ENCODE measurements around the gene BNIP5. TPM values are rescaled to one million over a fixed set of nuclear protein-coding genes. Genes with fewer than 3 reads are reported as not detected.

BNIP5 gene
- total RNA-seq, 2 experiments from 2014 or later: not detected

GRCh38 chr6:36376742-36377141, 40.1 kb upstream of the BNIP5 start:
- no peak overlapping the region for H3K27ac Mint-ChIP-seq
- no peaks in the 10 kb centered on the region for H3K36me3 ChIP-seq (ENCODE audit: insufficient read depth, low read length)
- CTCF ChIA-PET: interaction anchor here (0.7 kb wide), 1 partner anchor 10 kb away, joined by 4 read pairs; no protein-coding TSS in a partner anchor
- H3K9me3 Mint-ChIP-seq: no peaks in the 10 kb centered on the region
- TF ChIP-seq, protein P1, sequence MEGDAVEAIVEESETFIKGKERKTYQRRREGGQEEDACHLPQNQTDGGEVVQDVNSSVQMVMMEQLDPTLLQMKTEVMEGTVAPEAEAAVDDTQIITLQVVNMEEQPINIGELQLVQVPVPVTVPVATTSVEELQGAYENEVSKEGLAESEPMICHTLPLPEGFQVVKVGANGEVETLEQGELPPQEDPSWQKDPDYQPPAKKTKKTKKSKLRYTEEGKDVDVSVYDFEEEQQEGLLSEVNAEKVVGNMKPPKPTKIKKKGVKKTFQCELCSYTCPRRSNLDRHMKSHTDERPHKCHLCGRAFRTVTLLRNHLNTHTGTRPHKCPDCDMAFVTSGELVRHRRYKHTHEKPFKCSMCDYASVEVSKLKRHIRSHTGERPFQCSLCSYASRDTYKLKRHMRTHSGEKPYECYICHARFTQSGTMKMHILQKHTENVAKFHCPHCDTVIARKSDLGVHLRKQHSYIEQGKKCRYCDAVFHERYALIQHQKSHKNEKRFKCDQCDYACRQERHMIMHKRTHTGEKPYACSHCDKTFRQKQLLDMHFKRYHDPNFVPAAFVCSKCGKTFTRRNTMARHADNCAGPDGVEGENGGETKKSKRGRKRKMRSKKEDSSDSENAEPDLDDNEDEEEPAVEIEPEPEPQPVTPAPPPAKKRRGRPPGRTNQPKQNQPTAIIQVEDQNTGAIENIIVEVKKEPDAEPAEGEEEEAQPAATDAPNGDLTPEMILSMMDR (IDR thresholded peaks at IDR 0.05): no peak
- no peak overlapping the region for H3K27ac ChIP-seq (ENCODE audit: low read depth in 1 of 2, low read length in 2 of 2)
- DNase-seq (no peak), ATAC-seq (ENCODE audit: poor library complexity) (no peak)
- no peak overlapping the region for H3K4me3 ChIP-seq (ENCODE audit: low read length)
- H3K9me3 ChIP-seq (ENCODE audit: control insufficient read depth in 1 of 2, insufficient read depth in 1 of 2, low read length in 2 of 2): no peaks in the 10 kb centered on the region
- no peaks in the 10 kb centered on the region for H3K27me3 Mint-ChIP-seq
- H3K4me1 ChIP-seq (ENCODE audit: insufficient read depth, low read length): no peaks in the 10 kb centered on the region
- H3K36me3 Mint-ChIP-seq (ENCODE audit: low read depth): no peaks in the 10 kb centered on the region
- no peak overlapping the region for H3K4me3 Mint-ChIP-seq
- POLR2A ChIA-PET: no interaction called here
- intact Hi-C loops (cut with DNase I, micrococcal nuclease): no loop called here
- no peaks in the 10 kb centered on the region for H3K27me3 ChIP-seq (ENCODE audit: control insufficient read depth in 1 of 2, insufficient read depth in 2 of 2, low read length in 2 of 2)
- no peaks in the 10 kb centered on the region for H3K4me1 Mint-ChIP-seq (ENCODE audit: low read depth)

- TF ChIP-seq, protein P1 (IDR thresholded peaks at IDR 0.05): no peak
- Mint-ChIP-seq H3K9me3 (no peaks in the 10 kb centered on the region), H3K27me3 (no peaks in the 10 kb centered on the region), H3K36me3 (ENCODE audit: low read depth) (no peaks in the 10 kb centered on the region), H3K4me1 (ENCODE audit: low read depth) (no peaks in the 10 kb centered on the region), H3K27ac (no peak overlapping the region), H3K4me3 (no peak overlapping the region)
- intact Hi-C loops (cut with DNase I, micrococcal nuclease): no loop called here
- ChIA-PET POLR2A (no interaction called here), CTCF (interaction anchor here (0.7 kb wide), 1 partner anchor 9 kb away, joined by 4 read pairs; no protein-coding TSS in a partner anchor)
- ATAC-seq (ENCODE audit: poor library complexity) (no peak), DNase-seq (no peak)
- Histone ChIP-seq H3K36me3 (ENCODE audit: insufficient read depth, low read length) (no peaks in the 10 kb centered on the region), H3K4me3 (ENCODE audit: low read length) (no peak overlapping the region), H3K9me3 (ENCODE audit: control insufficient read depth in 1 of 2, insufficient read depth in 1 of 2, low read length in 2 of 2) (no peaks in the 10 kb centered on the region), H3K4me1 (ENCODE audit: insufficient read depth, low read length) (no peaks in the 10 kb centered on the region), H3K27ac (ENCODE audit: low read depth in 1 of 2, low read length in 2 of 2) (no peak overlapping the region), H3K27me3 (ENCODE audit: control insufficient read depth in 1 of 2, insufficient read depth in 2 of 2, low read length in 2 of 2) (no peaks in the 10 kb centered on the region)
Measured at GRCh38 chr6:36376183-36376582, 39.5 kb upstream of the BNIP5 start.

DNA sequence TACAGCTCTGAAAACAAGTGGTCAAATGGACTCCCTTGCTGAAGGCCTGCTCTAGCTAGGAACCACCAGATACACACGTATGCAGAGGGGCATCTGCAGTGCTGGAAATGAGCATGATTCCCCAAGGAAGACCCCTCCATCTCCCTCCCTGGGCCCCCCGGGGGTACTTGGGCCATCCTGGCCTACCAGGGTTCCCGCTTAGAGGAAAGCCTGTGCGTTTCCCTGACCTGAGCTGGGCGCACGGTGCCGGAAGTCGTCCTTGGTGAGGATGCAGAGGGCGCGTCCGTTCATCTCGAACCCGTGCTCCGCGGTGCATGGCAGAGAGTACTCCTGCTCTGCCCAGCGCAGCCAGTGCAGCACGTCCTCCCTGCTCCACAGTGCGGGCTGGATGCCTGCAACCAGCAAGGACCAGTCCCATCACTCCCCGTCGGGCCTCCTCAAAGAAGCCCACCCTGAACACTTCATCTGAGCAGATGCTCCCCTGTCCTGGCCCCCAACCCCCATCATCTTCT, 39.0 kb upstream of the BNIP5 start:
- no peaks in the 10 kb centered on the region for H3K4me1 ChIP-seq (ENCODE audit: insufficient read depth, low read length)
- ChIA-PET CTCF (no interaction called here), POLR2A (no interaction called here)

More for the DNA sequence above, 39.0 kb upstream of the BNIP5 start:
- no peaks in the 10 kb centered on the region for H3K9me3 ChIP-seq (ENCODE audit: control insufficient read depth in 1 of 2, insufficient read depth in 1 of 2, low read length in 2 of 2)
- H3K4me1 Mint-ChIP-seq (ENCODE audit: low read depth): no peaks in the 10 kb centered on the region
- intact Hi-C loops (cut with DNase I, micrococcal nuclease): no loop called here
- H3K27me3 ChIP-seq (ENCODE audit: control insufficient read depth in 1 of 2, insufficient read depth in 2 of 2, low read length in 2 of 2): no peaks in the 10 kb centered on the region
- DNase-seq (no peak), ATAC-seq (ENCODE audit: poor library complexity) (no peak)
- no peak overlapping the region for H3K27ac ChIP-seq (ENCODE audit: low read depth in 1 of 2, low read length in 2 of 2)
- no peaks in the 10 kb centered on the region for H3K36me3 Mint-ChIP-seq (ENCODE audit: low read depth)
- TF ChIP-seq, protein P1 (IDR thresholded peaks at IDR 0.05): no peak
- H3K27me3 Mint-ChIP-seq: no peaks in the 10 kb centered on the region
- no peak overlapping the region for H3K4me3 Mint-ChIP-seq
- H3K4me3 ChIP-seq (ENCODE audit: low read length): no peak overlapping the region
- no peak overlapping the region for H3K27ac Mint-ChIP-seq
- peaks cover 2% of the 10 kb centered on the region for H3K36me3 ChIP-seq (ENCODE audit: insufficient read depth, low read length)
- no peaks in the 10 kb centered on the region for H3K9me3 Mint-ChIP-seq
